RWPE2 (cell line): ENCODE results near the gene PRSS27.

Experiments
- ATAC-seq: fragments of 200-7000 bp; cut with Tn5 transposase; 3 replicates; pipeline ENCODE4 v1.9.1; 2021; ENCODE audit warnings: low read depth
- DNase-seq: peaks from one replicate; pipeline ENCODE4 v3.0.0-alpha.2; 2020; ENCODE audit warnings: low spot score
- H3K27ac ChIP-seq: fragments of 450-650 bp; 2 replicates; pipeline ENCODE4 v1.5.1; 2017; ENCODE audit warnings: mild to moderate bottlenecking; ENCODE audit not compliant: poor library complexity, severe bottlenecking
- H3K27me3 ChIP-seq: fragments of 250-450 bp; sonication (Bioruptor Pico); 2 replicates; pipeline ENCODE4 v1.5.1; 2021; ENCODE audit warnings: mild to moderate bottlenecking, moderate library complexity; ENCODE audit not compliant: insufficient read depth, poor library complexity, severe bottlenecking
- H3K36me3 ChIP-seq: fragments of 250-450 bp; sonication (Bioruptor Pico); 2 replicates; pipeline ENCODE4 v1.5.1; 2020; ENCODE audit warnings: low read depth, mild to moderate bottlenecking, moderate library complexity
- H3K4me1 ChIP-seq: fragments of 250-450 bp; sonication (Bioruptor Pico); 2 replicates; pipeline ENCODE4 v1.5.1; 2021; ENCODE audit warnings: mild to moderate bottlenecking, moderate library complexity; ENCODE audit not compliant: insufficient read depth, poor library complexity, severe bottlenecking
- H3K4me3 ChIP-seq: fragments of 250-450 bp; sonication (Bioruptor Pico); 2 replicates; pipeline ENCODE4 v1.5.1; 2021; ENCODE audit warnings: mild to moderate bottlenecking, moderate library complexity; ENCODE audit not compliant: severe bottlenecking
- H3K9me3 ChIP-seq: fragments of 250-450 bp; sonication (Bioruptor Pico); 2 replicates; pipeline ENCODE4 v1.5.1; 2021; ENCODE audit warnings: mild to moderate bottlenecking, moderate library complexity; ENCODE audit not compliant: severe bottlenecking
- CTCF ChIP-seq: fragments of 450-650 bp; IDR thresholded peaks from one replicate; pipeline ENCODE4 v1.5.1; 2017; ENCODE audit warnings: mild to moderate bottlenecking, moderate library complexity; ENCODE audit not compliant: poor library complexity, severe bottlenecking

PRSS27 gene

GRCh38 chr16:2752035-2752849 lies 32.2 kb upstream of the PRSS27 start, which contains the start of gene SRRM2:
TSS of gene SRRM2 (plus strand) at chr16:2752638. CDS start at chr16:2756365, 3,727 bp downstream.
- Histone ChIP-seq H3K36me3 (peaks cover 41% of the 10 kb centered on the region), H3K4me1 (peaks cover 18% of the 10 kb centered on the region), H3K27me3 (no peaks in the 10 kb centered on the region), H3K4me3 (peak within 1 kb of the TSS; percentile 97), H3K9me3 (no peaks in the 10 kb centered on the region), H3K27ac (peak within 1 kb of the TSS; percentile 86)
- DNase-seq (peak; percentile 93), ATAC-seq (peak; percentile 86)
- TF ChIP-seq CTCF = no peak

- Histone ChIP-seq H3K27me3 (no peaks in the 10 kb centered on the region), H3K27ac (peak overlapping the region; percentile 86), H3K4me1 (peaks cover 18% of the 10 kb centered on the region), H3K4me3 (peak overlapping the region; percentile 97), H3K36me3 (peaks cover 34% of the 10 kb centered on the region), H3K9me3 (no peaks in the 10 kb centered on the region)
- DNase-seq (no peak), ATAC-seq (no peak)
- no peak for TF ChIP-seq CTCF
These were observed 31.6 kb upstream of the PRSS27 start for GRCh38 chr16:2751577-2752034.

- Histone ChIP-seq H3K27me3 (no peaks in the 10 kb centered on the region), H3K9me3 (no peaks in the 10 kb centered on the region), H3K36me3 (peaks cover 18% of the 10 kb centered on the region), H3K4me1 (peaks cover 15% of the 10 kb centered on the region), H3K27ac (no peak overlapping the region), H3K4me3 (no peak overlapping the region)
- TF ChIP-seq CTCF = no peak
- no peak for DNase-seq
- no peak for ATAC-seq
These were observed 29.9 kb upstream of the PRSS27 start for GRCh38 chr16:2749936-2750335.

- Histone ChIP-seq H3K36me3 (peaks cover 13% of the 10 kb centered on the region), H3K27me3 (no peaks in the 10 kb centered on the region), H3K9me3 (no peaks in the 10 kb centered on the region), H3K4me3 (no peak overlapping the region), H3K27ac (no peak overlapping the region), H3K4me1 (peaks cover 10% of the 10 kb centered on the region)
- DNase-seq (no peak), ATAC-seq (no peak)
- TF ChIP-seq CTCF = no peak
These were observed 29.5 kb upstream of the PRSS27 start for GRCh38 chr16:2749476-2749875.

GRCh38 chr16:2748757-2749455 lies 28.9 kb upstream of the PRSS27 start:
- Histone ChIP-seq H3K4me3 (no peak overlapping the region), H3K9me3 (no peaks in the 10 kb centered on the region), H3K27ac (no peak overlapping the region), H3K4me1 (peaks cover 8% of the 10 kb centered on the region), H3K27me3 (no peaks in the 10 kb centered on the region), H3K36me3 (peaks cover 7% of the 10 kb centered on the region)
- TF ChIP-seq CTCF = no peak
- ATAC-seq (no peak), DNase-seq (no peak)
